B cell (primary cell): ENCODE data around the gene ZNF407.

Experiments
- EZH2 ChIP-seq: IDR thresholded peaks from 2 replicates; pipeline ENCODE4 v1.6.1; 2012; ENCODE audit warnings: borderline replicate concordance, low read depth, mild to moderate bottlenecking, moderate library complexity, low read length; ENCODE audit not compliant: insufficient read depth, poor library complexity, severe bottlenecking
- TF ChIP-seq, protein P1 (sequence below): fragments of 200-600 bp; IDR thresholded peaks from one replicate; pipeline ENCODE4 v1.8.0; 2022; ENCODE audit warnings: antibody characterized with exemption, mild to moderate bottlenecking

DNA sequence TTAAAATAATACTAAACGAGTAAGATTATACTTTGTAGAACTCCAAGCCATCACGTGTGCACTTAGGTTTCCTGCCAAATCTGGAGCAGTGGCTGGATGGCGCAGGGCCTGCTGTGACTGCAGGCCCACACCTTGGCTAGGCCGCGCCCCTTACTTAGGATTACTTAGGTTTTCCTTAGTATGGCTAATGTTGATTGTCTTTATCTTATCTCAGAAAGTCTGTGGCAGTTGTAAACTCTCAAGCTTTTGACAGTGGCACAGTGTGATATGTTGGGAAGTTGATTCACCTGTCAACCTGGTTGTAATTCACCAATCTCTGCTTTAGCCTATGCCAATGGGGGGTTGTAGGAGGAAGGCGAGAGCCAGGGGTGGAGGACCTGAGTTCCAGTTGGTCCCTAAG, 208.4 kb downstream of the ZNF407 start:
- TF ChIP-seq, protein P1, sequence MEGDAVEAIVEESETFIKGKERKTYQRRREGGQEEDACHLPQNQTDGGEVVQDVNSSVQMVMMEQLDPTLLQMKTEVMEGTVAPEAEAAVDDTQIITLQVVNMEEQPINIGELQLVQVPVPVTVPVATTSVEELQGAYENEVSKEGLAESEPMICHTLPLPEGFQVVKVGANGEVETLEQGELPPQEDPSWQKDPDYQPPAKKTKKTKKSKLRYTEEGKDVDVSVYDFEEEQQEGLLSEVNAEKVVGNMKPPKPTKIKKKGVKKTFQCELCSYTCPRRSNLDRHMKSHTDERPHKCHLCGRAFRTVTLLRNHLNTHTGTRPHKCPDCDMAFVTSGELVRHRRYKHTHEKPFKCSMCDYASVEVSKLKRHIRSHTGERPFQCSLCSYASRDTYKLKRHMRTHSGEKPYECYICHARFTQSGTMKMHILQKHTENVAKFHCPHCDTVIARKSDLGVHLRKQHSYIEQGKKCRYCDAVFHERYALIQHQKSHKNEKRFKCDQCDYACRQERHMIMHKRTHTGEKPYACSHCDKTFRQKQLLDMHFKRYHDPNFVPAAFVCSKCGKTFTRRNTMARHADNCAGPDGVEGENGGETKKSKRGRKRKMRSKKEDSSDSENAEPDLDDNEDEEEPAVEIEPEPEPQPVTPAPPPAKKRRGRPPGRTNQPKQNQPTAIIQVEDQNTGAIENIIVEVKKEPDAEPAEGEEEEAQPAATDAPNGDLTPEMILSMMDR, result no peak
- TF ChIP-seq EZH2, result no peak
